ENCODE measurements around the gene SPCS3.

SPCS3 gene

DNA sequence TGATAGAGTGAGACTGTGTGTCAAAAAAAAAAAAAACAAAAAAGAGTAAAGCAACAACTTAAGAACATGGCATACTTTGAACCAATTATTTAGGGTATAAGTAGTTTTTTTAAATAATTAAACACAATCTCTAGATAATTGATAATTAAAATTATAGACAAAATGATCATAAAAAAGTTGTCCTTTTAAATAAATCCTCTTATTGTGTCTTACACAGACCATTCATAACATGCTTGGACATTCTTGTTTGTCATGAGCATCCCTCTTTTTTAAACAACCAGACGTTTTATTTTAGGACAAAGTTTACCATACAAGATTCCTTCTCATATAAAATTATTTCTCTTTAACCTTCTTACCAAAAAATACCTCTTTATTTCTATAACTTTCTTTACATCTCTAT, 35.1 kb downstream of the SPCS3 start:
- DNase-seq, result no peak

DNA sequence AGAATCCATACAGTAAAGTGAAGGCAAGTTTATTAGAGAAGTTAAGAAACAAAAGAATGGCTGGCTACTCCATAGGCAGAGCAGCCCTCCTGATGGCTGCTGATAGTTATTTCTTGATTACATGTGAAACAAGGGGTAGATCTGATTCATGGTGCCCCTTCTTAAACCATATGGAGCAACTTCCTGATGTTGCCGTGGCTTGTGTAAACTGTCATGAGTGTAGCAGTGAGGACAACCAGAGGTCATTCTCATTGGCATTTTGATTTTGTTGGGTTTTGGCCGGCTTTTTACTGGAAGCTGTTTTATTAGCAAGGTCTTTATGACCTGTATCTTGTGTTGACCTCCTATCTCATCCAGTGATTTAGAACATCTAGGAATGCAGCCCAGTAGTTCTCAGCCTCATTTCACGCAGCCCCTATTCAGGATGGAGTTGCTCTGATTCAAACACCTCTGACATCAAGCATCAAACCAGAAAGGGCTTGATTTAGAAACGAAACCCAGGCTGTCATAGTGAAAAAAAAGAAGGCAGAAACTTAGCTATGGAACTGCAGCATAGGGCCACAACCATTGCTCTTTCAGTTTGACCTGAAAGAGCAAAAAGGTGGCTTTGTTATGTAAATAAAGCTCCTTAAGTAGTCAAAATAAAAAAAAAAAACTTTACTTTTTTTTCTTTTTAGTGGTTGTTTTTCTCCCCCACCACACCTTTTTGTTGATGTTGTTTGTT, 37.8 kb downstream of the SPCS3 start:
- DNase-seq, result no peak

DNA sequence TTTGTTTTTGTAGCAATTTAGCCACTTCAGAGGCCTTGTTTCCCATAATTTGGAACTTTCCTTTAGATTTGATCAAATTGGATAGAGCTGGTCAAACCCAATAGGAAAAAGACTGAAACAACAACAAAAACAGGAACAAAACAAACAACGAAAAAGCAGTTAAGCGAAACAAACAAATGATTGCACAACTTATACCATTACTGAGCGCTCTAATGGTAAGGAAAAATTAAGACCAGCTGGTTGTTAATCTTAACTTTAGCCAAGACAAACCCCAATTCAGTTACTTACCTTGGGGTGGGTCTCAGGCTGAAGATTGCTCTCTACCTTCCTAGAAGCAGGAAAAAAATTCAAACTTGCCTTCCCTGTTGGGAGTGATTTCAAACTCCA, 38.3 kb downstream of the SPCS3 start:
- DNase-seq, result no peak

DNA sequence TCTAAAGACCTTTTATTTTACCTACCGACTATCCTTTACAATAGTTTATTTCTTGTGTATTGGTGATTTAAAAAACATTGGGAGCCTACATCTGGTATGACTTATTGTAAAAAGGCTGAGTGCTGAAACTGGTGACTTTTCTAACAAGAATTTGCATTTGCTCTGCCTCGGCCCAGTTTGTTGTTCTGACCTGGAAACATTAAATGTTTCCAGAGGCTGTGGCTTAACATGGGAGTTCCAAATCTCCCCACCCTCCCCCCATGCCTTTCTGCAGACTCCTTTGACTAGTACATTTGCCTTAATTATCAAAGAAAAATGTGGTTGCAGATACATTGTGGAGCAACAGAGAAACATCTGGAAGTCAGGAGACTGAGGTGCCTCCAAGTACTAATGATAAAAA, 39.8 kb downstream of the SPCS3 start:
- no peak for DNase-seq

DNA sequence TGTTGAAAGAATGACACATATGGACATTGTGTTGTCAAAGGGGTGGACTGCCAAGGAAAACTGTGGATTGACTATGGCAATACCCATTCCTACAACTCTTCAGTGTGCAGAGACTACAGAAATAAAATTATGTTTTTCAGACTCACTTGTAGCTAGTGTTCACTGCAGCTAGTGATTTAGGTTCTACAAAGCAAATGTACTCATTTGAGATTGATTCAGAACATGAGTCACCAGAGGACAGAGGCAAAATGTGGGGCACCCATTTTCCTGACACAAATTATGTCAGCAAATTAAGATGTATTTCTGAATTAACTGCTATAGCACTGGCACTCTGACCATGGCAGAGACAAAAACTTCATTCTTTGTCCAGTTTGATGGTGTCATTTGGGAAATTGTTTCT, 40.7 kb downstream of the SPCS3 start:
- no peak for DNase-seq

DNA sequence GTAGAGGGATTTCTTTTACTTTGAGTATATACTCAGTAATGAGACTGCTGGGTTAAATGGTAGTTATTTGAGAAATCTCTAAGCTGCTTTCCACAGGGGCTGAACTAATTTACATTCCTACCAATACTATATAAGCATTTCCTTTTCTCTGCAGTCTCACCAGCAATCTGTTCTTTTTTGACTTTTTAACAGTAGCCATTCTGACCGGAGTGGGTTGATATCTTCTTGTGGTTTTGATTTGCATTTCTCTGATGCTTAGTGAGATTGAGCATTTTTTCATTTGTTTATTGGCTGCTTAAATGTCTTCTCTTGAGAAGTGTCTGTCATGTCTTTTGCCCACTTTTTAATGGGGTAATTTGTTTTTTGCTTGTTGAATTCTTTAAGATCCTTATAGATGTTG, 43.3 kb downstream of the SPCS3 start:
- no peak for DNase-seq

DNA sequence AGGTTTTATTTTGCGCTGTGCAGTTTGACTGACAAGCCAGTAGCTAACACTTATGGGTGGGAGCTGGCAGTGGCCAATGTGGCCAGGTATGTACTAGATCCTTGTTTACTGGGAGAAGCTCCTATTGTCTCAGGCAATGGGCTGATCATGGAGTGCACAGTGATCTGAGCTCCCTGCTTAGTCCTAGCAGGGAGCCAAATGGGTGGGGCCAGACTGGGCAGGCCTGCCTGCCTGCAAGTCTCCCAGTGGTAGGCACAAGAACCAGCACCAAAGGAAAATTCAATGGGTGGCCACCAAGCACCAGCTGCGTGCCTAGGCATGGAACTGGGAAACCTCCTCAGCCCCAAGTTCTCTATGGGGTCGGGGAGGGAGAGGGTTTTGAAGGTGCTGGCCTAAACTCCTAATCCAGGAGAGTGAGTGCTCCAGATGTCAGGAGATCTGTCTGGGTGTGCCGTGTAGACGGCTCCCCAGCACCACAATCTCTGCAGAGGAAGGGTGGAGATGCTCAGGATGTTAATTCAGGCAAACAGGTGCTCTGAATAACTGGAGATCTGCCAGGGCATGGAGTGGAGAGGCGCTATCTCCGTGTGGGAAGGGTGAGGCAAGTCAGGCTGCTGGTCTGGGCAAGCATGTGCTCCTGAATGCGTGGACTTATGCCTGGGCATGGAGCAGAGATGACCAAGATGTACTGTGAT, 48.2 kb downstream of the SPCS3 start:
- no peak for DNase-seq

DNA sequence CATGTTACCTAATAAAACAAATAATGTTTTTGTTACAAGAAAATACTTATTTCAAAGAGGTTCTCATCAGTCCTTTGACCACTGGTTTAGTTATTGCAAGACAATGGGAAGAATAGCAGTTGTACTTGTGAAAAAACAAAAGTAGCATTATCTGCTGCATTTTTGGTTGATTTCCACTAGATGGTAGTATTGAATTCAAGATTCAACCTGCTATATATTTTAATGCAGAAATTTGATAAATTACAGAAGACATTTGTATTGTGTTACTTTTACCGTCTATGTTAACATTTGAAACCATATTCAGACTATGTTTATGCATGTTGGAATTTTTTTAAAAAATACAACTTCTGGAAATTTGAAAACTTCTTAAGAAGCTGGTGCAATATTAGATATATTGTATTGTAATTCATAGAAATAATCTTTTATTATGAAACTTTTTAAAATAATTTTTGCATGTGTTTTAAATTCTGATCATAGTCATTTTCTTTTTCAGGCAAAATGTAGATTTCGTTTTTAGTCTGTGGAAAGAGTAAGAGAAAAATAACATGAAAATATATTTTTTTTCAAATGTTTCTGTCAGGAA, 56.4 kb downstream of the SPCS3 start:
- peak; percentile 32 for DNase-seq

DNA sequence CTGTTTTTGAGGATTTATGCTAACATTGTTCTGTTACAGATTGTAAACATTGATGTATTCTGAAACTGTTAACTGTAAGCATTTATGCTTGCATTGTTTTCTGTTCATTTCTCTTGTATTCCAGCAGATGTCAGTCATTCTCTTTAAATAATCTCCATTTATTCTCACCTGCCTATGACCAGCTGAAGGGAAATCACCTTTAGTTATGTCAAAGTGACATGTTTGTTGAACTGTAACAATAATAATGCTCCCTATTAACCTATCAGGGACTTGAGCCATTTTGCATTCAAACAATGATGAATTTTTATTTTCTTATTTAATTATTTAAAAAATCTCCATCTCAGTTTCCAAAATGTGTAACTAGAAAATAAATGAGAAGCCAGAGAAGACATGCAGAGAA, 58.0 kb downstream of the SPCS3 start:
- peak; percentile 73 for DNase-seq

DNA sequence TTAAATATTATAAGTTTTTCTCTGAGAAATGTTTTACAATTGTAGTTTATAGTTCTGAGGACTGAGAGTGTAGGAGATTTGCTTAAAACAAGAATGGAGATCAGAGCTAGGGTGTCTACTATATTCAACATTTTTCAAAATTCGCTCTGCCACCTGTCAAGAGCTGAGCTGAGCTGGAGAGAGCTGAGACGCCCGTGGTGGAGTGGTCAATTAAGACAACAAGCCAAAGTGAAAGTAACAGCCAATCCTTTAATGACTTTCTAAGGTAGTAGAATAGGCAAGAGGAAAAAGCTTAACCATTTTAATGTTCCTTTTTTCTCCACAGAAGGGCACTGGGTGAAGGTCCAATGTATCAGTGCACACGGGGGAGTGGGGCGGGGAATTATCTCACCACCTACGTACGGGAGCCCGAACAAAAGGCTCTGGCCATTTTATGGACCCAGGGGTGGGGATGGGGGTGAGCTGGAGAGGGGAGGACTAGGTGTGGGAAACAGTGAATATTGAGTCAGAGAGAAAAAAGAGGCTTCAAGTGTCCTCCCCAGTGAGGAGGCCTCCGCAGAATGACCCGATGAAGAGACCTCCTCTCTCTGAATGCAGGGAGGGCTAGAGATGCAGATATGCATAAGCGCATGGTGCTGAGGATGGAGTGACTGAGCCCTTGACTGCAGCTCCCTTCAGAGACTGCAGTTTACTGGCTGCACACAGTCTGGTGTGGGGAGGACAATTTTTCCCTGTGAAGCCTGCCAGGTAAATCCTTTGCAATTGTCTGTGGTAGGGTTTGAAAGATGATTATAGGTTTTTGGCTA, 60.8 kb downstream of the SPCS3 start:
- DNase-seq, result peak; percentile 10
